ENCODE measurements around the gene AMOTL2. TPM values are rescaled to one million over a fixed set of nuclear protein-coding genes. Genes with fewer than 3 reads are reported as not detected.
A peak's percentile ranks its signal among the peaks of the same experiment; 100 is the strongest.

AMOTL2 gene
- total RNA-seq, 1 experiment from 2014 or later, result 146 TPM

- no peak for DNase-seq (ENCODE audit: low read depth, low spot score)
- ATAC-seq, result no peak
- Histone ChIP-seq H3K4me3 (ENCODE audit: low read depth in 2 of 2, low read length in 2 of 2) (no peak overlapping the region), H3K4me1 (ENCODE audit: control insufficient read depth, insufficient read depth, low read length) (peaks cover 10% of the 10 kb centered on the region; the same call in 1 of the 2 replicates), H3K36me3 (ENCODE audit: control insufficient read depth, insufficient read depth, low read length) (no peaks in the 10 kb centered on the region), H3K9me3 (ENCODE audit: control insufficient read depth, insufficient read depth, low read depth, low read length) (no peaks in the 10 kb centered on the region; the same call in 1 of the 2 replicates), H3K27me3 (ENCODE audit: control insufficient read depth, insufficient read depth, low read length) (no peaks in the 10 kb centered on the region), H3K27ac (ENCODE audit: low read length) (no peak overlapping the region)
- ChIA-PET CTCF (no interaction called here), POLR2A (no interaction called here)
- no TSS peak for BruUV-seq (replicated peaks)
- in situ Hi-C loops (cut with HindIII; ENCODE audit: low pct_unique_long_range_greater_than_20kb, low sequenced_read_pairs), result no loop called here
- TF ChIP-seq, protein P1, sequence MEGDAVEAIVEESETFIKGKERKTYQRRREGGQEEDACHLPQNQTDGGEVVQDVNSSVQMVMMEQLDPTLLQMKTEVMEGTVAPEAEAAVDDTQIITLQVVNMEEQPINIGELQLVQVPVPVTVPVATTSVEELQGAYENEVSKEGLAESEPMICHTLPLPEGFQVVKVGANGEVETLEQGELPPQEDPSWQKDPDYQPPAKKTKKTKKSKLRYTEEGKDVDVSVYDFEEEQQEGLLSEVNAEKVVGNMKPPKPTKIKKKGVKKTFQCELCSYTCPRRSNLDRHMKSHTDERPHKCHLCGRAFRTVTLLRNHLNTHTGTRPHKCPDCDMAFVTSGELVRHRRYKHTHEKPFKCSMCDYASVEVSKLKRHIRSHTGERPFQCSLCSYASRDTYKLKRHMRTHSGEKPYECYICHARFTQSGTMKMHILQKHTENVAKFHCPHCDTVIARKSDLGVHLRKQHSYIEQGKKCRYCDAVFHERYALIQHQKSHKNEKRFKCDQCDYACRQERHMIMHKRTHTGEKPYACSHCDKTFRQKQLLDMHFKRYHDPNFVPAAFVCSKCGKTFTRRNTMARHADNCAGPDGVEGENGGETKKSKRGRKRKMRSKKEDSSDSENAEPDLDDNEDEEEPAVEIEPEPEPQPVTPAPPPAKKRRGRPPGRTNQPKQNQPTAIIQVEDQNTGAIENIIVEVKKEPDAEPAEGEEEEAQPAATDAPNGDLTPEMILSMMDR (IDR thresholded peaks at IDR 0.05), result no peak
- TF ChIP-seq REST (IDR thresholded peaks at IDR 0.05; ENCODE audit: insufficient read depth in 1 of 2, low read depth in 2 of 2, low read length in 1 of 2) (no peak), SIN3A (IDR thresholded peaks at IDR 0.05; ENCODE audit: borderline replicate concordance, insufficient read depth, low read depth, low read length) (no peak)
- intact Hi-C loops (cut with micrococcal nuclease; ENCODE audit: unreplicated experiment), result no loop called here
These were observed 27.5 kb downstream of the AMOTL2 start for GRCh38 chr3:134346744-134347143.

GRCh38 chr3:134345202-134345601 is 29.0 kb downstream of the AMOTL2 start:
- CTCF ChIA-PET, result no interaction called here

More at GRCh38 chr3:134345202-134345601, 29.0 kb downstream of the AMOTL2 start:
- peak overlapping the region; percentile 46; the same call in 1 of the 2 replicates for H3K27ac ChIP-seq (ENCODE audit: low read length)
- H3K4me3 ChIP-seq (ENCODE audit: low read depth in 2 of 2, low read length in 2 of 2), result no peak overlapping the region
- H3K27me3 ChIP-seq (ENCODE audit: control insufficient read depth, insufficient read depth, low read length), result no peaks in the 10 kb centered on the region
- no peaks in the 10 kb centered on the region for H3K36me3 ChIP-seq (ENCODE audit: control insufficient read depth, insufficient read depth, low read length)
- DNase-seq (ENCODE audit: low read depth, low spot score) (no peak), ATAC-seq (no peak)
- 0 out of 2 replicates have a peak, but pooled peaks cover 6% of the 10 kb centered on the region for H3K4me1 ChIP-seq (ENCODE audit: control insufficient read depth, insufficient read depth, low read length)
- intact Hi-C loops (cut with micrococcal nuclease; ENCODE audit: unreplicated experiment) (no loop called here), in situ Hi-C loops (cut with HindIII; ENCODE audit: low pct_unique_long_range_greater_than_20kb, low sequenced_read_pairs) (no loop called here)
- no TSS peak for BruUV-seq (replicated peaks)
- POLR2A ChIA-PET, result no interaction called here
- TF ChIP-seq POLR2AphosphoS5 (IDR thresholded peaks at IDR 0.05; ENCODE audit: low read depth, low read length), result no peak
- no peak for TF ChIP-seq TCF7L2 (IDR thresholded peaks at IDR 0.05; ENCODE audit: low read depth, low read length)
- no peak for TF ChIP-seq SIN3A (IDR thresholded peaks at IDR 0.05; ENCODE audit: borderline replicate concordance, insufficient read depth, low read depth, low read length)
- TF ChIP-seq REST (IDR thresholded peaks at IDR 0.05; ENCODE audit: insufficient read depth in 1 of 2, low read depth in 2 of 2, low read length in 1 of 2), result no peak
- TF ChIP-seq, protein P1 (IDR thresholded peaks at IDR 0.05), result no peak
- no peaks in the 10 kb centered on the region; the same call in 1 of the 2 replicates for H3K9me3 ChIP-seq (ENCODE audit: control insufficient read depth, insufficient read depth, low read depth, low read length)

All from Panc1 (cell line).